CD14-positive monocyte (primary cell): ENCODE results near the gene TBC1D20. TPM values are rescaled to one million over a fixed set of nuclear protein-coding genes. Genes with fewer than 3 reads are reported as not detected.

Experiments
- DNase-seq, 3 donors: peaks; one replicate each; pipeline ENCODE4 v3.0.0-alpha.2; 2011 to 2022
- H2AFZ ChIP-seq: 2 replicates; pipeline ENCODE4 v1.6.0; 2012; ENCODE audit warnings: mild to moderate bottlenecking, low read depth, low read length, inconsistent platforms; ENCODE audit not compliant: insufficient read depth, poor library complexity, severe bottlenecking
- H3K27ac ChIP-seq, 2 donors: 1 replicate in 1 of 2; 2 replicates in 1 of 2; pipeline ENCODE4 v1.5.1; 2012 to 2013; ENCODE audit warnings: low read length in 2 of 2, control low read depth in 1 of 2, inconsistent platforms in 1 of 2, low read depth in 1 of 2, mild to moderate bottlenecking in 1 of 2
- H3K27me3 ChIP-seq, 2 donors: one replicate each; pipeline versions ENCODE4 v1.6.0 to v1.6.1; 2011 to 2013; ENCODE audit warnings: low read length in 2 of 2; ENCODE audit not compliant: control insufficient read depth in 2 of 2, insufficient read depth in 2 of 2
- H3K36me3 ChIP-seq, 2 donors: replicated peaks in 1 of 2; 1 replicate in 1 of 2; 2 replicates in 1 of 2; pipeline versions ENCODE4 v1.5.1 to v1.6.1; 2012 to 2013; ENCODE audit warnings: low read length in 2 of 2, control low read depth in 1 of 2, inconsistent platforms in 1 of 2, mild to moderate bottlenecking in 1 of 2; ENCODE audit not compliant: insufficient read depth in 2 of 2, control insufficient read depth in 1 of 2
- H3K4me1 ChIP-seq, 2 donors: 1 replicate in 1 of 2; 2 replicates in 1 of 2; pipeline versions ENCODE4 v1.5.1 to v1.6.1; 2012 to 2013; ENCODE audit warnings: low read length in 2 of 2, control low read depth in 1 of 2, inconsistent platforms in 1 of 2, mild to moderate bottlenecking in 1 of 2, moderate library complexity in 1 of 2; ENCODE audit not compliant: insufficient read depth in 2 of 2, control insufficient read depth in 1 of 2
- H3K4me2 ChIP-seq: replicated peaks from 2 replicates; pipeline ENCODE3; 2012; ENCODE audit warnings: low read length, moderate library complexity, mild to moderate bottlenecking; ENCODE audit not compliant: poor library complexity, severe bottlenecking; ENCODE audit errors: extremely low read depth
- H3K4me3 ChIP-seq, 3 experiments: fragments of 200-600 bp in 1 of 3; sonication (generic) in 1 of 3; replicated peaks in 1 of 3; 1 replicate in 2 of 3; 2 replicates in 1 of 3; pipeline ENCODE4 v1.5.1; 2011 to 2013; ENCODE audit warnings: low read length in 3 of 3, mild to moderate bottlenecking in 3 of 3, control low read depth in 2 of 3, low read depth in 2 of 3, inconsistent platforms in 1 of 3, moderate library complexity in 1 of 3
- H3K79me2 ChIP-seq: 2 replicates; pipeline ENCODE4 v1.6.0; 2012; ENCODE audit warnings: mild to moderate bottlenecking, control low read depth, inconsistent platforms, low read length, moderate library complexity; ENCODE audit not compliant: insufficient read depth
- H3K9ac ChIP-seq: 2 replicates; pipeline ENCODE4 v1.6.0; 2017; ENCODE audit warnings: low read length, mild to moderate bottlenecking; ENCODE audit not compliant: insufficient read depth, poor library complexity, severe bottlenecking
- H3K9me3 ChIP-seq, 2 donors: replicated peaks in 1 of 2; 1 replicate in 1 of 2; 2 replicates in 1 of 2; pipeline versions ENCODE4 v1.5.1 to v1.6.1; 2012 to 2013; ENCODE audit warnings: low read length in 2 of 2, control low read depth in 1 of 2; ENCODE audit not compliant: control insufficient read depth in 1 of 2, insufficient read depth in 1 of 2
- H4K20me1 ChIP-seq: 2 replicates; pipeline ENCODE4 v1.6.0; 2012; ENCODE audit warnings: mild to moderate bottlenecking, low read length, control low read depth, moderate library complexity; ENCODE audit not compliant: insufficient read depth
- H3K27ac Mint-ChIP-seq, 7 donors: one replicate each; pipeline ENCODE4 v1.8.0; 2020; ENCODE audit warnings: mild to moderate bottlenecking in 7 of 7, mixed read lengths in 7 of 7, moderate library complexity in 6 of 7, inconsistent platforms in 2 of 7
- H3K27me3 Mint-ChIP-seq, 3 donors: one replicate each; pipeline ENCODE4 v1.8.0; 2021 to 2022; ENCODE audit warnings: low read depth in 3 of 3, mild to moderate bottlenecking in 3 of 3, mixed read lengths in 3 of 3, moderate library complexity in 3 of 3, inconsistent platforms in 1 of 3
- H3K36me3 Mint-ChIP-seq, 2 donors: one replicate each; pipeline ENCODE4 v1.8.0; 2020; ENCODE audit warnings: mixed read lengths in 2 of 2, inconsistent platforms in 1 of 2, mild to moderate bottlenecking in 1 of 2
- H3K4me1 Mint-ChIP-seq: one replicate; pipeline ENCODE4 v1.8.0; 2020; ENCODE audit warnings: mild to moderate bottlenecking, mixed read lengths
- H3K4me3 Mint-ChIP-seq, 2 donors: one replicate each; pipeline ENCODE4 v1.8.0; 2020; ENCODE audit warnings: mild to moderate bottlenecking in 2 of 2, mixed read lengths in 2 of 2, moderate library complexity in 1 of 2
- H3K9me3 Mint-ChIP-seq, 7 donors: one replicate each; pipeline ENCODE4 v1.8.0; 2020 to 2022; ENCODE audit warnings: mixed read lengths in 7 of 7, mild to moderate bottlenecking in 6 of 7, moderate library complexity in 6 of 7, inconsistent platforms in 2 of 7
- CTCF ChIP-seq: fragments of 200-600 bp; IDR thresholded peaks from one replicate; pipeline ENCODE4 v1.8.0; 2022; ENCODE audit warnings: antibody characterized with exemption, mild to moderate bottlenecking
- WGBS: methylation state at CpG from one replicate; pipeline ENCODE4 v1.1.5; 2013; ENCODE audit warnings: missing lambda C conversion rate; ENCODE audit not compliant: insufficient coverage; 5-methylcytosine and 5-hydroxymethylcytosine counted together
- intact Hi-C, 2 donors: fragments of 100-400 bp; cut with micrococcal nuclease; formaldehyde crosslinking; loops; one replicate each; pipeline versions ENCODE4 v1.15.0 to v1.15.1; 2023
- polyA plus RNA-seq, 3 donors: library from polyadenylated mRNA; depleted of rRNA in 1 of 3; unstranded in 2 of 3; stranded (reverse) in 1 of 3; fragments of 300-500 nt in 2 of 3; fragments of >200 nt in 1 of 3; fragmentation: Illumina TruSeq in 2 of 3; gene quantifications; 1 replicate in 2 of 3; 2 replicates in 1 of 3; pipeline ENCODE4 v1.2.3, GENCODE V29; 2012 to 2021

The TBC1D20 gene
- polyA plus RNA-seq, 3 donors: 10.5 to 24.7 (median 11.3) TPM

GRCh38 chr20:417801-418342, 44.5 kb downstream of the TBC1D20 start:
- peaks cover 3 to 9% of the 10 kb centered on the region in 2 donors for H3K4me1 ChIP-seq
- TF ChIP-seq CTCF: no peak
- H3K27me3 Mint-ChIP-seq: peaks cover 0 to 3% (median 0%) of the 10 kb centered on the region in 3 donors
- H3K4me3 ChIP-seq: no peak overlapping the region
- H3K9me3 ChIP-seq: no peaks in the 10 kb centered on the region
- H3K36me3 ChIP-seq: peaks cover 54 to 66% of the 10 kb centered on the region in 2 donors
- peaks cover 15% of the 10 kb centered on the region for H3K79me2 ChIP-seq
- no peak overlapping the region for H3K27ac ChIP-seq
- H3K27ac Mint-ChIP-seq: peak overlapping the region in 1 of 7 donors; percentile 53
- no peaks in the 10 kb centered on the region for H3K9me3 Mint-ChIP-seq
- H3K4me3 Mint-ChIP-seq: no peak overlapping the region
- H2AFZ ChIP-seq: no peak overlapping the region
- DNase-seq: no peak
- peaks cover 63 to 80% of the 10 kb centered on the region in 2 donors for H3K36me3 Mint-ChIP-seq
- 100% methylated on average over 9 of the region's 12 CpGs for WGBS
- intact Hi-C loops: no loop called here
- peaks cover 37% of the 10 kb centered on the region for H4K20me1 ChIP-seq
- H3K27me3 ChIP-seq: no peaks in the 10 kb centered on the region
- peaks cover 14% of the 10 kb centered on the region for H3K4me1 Mint-ChIP-seq
- H3K9ac ChIP-seq: no peak overlapping the region
- H3K4me2 ChIP-seq: no peak overlapping the region

DNA sequence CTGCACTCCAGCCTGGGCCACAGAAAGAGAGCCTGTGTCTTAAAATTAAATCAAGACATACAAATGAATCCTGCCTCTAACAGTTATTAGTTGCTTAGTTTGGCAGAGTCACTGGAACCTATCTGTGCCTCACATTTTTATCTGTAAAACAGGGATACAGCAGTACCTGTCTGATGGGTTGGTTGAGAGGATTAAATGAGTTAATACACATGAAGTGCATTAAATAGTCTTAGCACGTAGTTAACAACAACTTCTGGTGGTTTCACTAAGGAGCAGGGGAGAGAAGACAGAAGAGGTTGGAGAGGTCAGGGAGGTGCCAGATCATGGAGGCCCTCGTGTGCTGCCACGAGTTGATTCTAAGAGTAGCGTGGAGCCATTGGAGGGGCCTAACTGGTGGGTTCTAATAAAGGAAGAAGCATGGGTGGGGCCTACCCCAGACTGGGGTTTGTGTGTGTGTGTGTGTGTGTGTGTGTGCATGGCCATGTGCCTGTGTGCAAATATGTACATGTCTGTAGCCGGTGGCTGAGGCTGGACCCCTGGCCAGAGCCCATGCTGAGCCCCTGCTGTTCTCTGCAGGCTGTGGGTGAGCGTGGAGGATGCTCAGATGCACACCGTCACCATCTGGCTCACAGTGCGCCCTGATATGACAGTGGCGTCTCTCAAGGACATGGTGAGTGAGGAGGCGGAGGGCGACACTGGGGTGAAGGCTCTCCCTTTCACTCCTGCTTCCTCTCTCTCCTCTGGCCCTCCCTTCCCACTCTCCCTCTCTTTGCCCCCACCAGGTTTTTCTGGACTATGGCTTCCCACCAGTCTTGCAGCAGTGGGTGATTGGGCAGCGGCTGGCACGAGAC, 45.2 kb downstream of the TBC1D20 start:
- Mint-ChIP-seq H3K36me3 (peaks cover 60 to 80% of the 10 kb centered on the region in 2 donors), H3K4me1 (peaks cover 15% of the 10 kb centered on the region), H3K27ac (no peak overlapping the region), H3K4me3 (no peak overlapping the region), H3K9me3 (no peaks in the 10 kb centered on the region), H3K27me3 (peaks cover 0 to 3% (median 0%) of the 10 kb centered on the region in 3 donors)
- H3K27me3 ChIP-seq: no peaks in the 10 kb centered on the region
- peaks cover 3 to 9% of the 10 kb centered on the region in 2 donors for H3K4me1 ChIP-seq
- no peak for DNase-seq
- TF ChIP-seq CTCF: no peak
- H3K27ac ChIP-seq: no peak overlapping the region
- H2AFZ ChIP-seq: no peak overlapping the region
- H4K20me1 ChIP-seq: peaks cover 43% of the 10 kb centered on the region
- 90% methylated on average over 10 of the region's 13 CpGs for WGBS
- H3K4me2 ChIP-seq: no peak overlapping the region
- H3K36me3 ChIP-seq: peaks cover 48 to 66% of the 10 kb centered on the region in 2 donors
- no peaks in the 10 kb centered on the region for H3K9me3 ChIP-seq
- intact Hi-C loops: no loop called here
- no peak overlapping the region for H3K9ac ChIP-seq
- no peak overlapping the region for H3K4me3 ChIP-seq
- peaks cover 22% of the 10 kb centered on the region for H3K79me2 ChIP-seq
